KOPT-K1 (cell line): ENCODE results near the gene SMG1.
"Not testable (repeated sequence)": the region's sequence is repeated elsewhere in the genome, so short reads cannot be mapped to it uniquely, and the experiment has no call there.

ENCODE experiments used
- H3K27ac ChIP-seq: fragments of 200-600 bp; sonication (generic); 2 replicates; pipeline ENCODE4 v1.5.1; 2016; ENCODE audit warnings: antibody characterized with exemption, mild to moderate bottlenecking, low read depth, low read length; ENCODE audit not compliant: poor library complexity, severe bottlenecking
- H3K36me3 ChIP-seq: fragments of 200-600 bp; sonication (generic); 2 replicates; pipeline ENCODE4 v1.5.1; 2017; ENCODE audit warnings: antibody characterized with exemption, mild to moderate bottlenecking, low read length, moderate library complexity; ENCODE audit not compliant: insufficient read depth
- H3K9me3 ChIP-seq: fragments of 200-600 bp; sonication (generic); 2 replicates; pipeline ENCODE4 v1.5.1; 2017; ENCODE audit warnings: antibody characterized with exemption, low read length, mild to moderate bottlenecking; ENCODE audit not compliant: insufficient read depth, poor library complexity, severe bottlenecking

SMG1 gene

GRCh38 chr16:18782697-18783429 is 143.3 kb downstream of the SMG1 start:
- Histone ChIP-seq H3K27ac (no peak overlapping the region), H3K9me3 (no peaks in the 10 kb centered on the region), H3K36me3 (peaks cover 60% of the 10 kb centered on the region)

GRCh38 chr16:18781232-18781631 is 145.0 kb downstream of the SMG1 start:
- not testable (repeated sequence) for H3K27ac ChIP-seq, H3K9me3 ChIP-seq
- peaks cover 44% of the 10 kb centered on the region for H3K36me3 ChIP-seq

GRCh38 chr16:18780460-18781026 is 145.7 kb downstream of the SMG1 start:
- not testable (repeated sequence) for H3K9me3 ChIP-seq, H3K27ac ChIP-seq
- peaks cover 37% of the 10 kb centered on the region for H3K36me3 ChIP-seq

- not testable (repeated sequence) for H3K27ac ChIP-seq, H3K9me3 ChIP-seq, H3K36me3 ChIP-seq
Observed at GRCh38 chr16:18777664-18778063, 148.5 kb downstream of the SMG1 start.

- not testable (repeated sequence) for H3K27ac ChIP-seq, H3K36me3 ChIP-seq, H3K9me3 ChIP-seq
Observed at GRCh38 chr16:18776334-18776733, 149.9 kb downstream of the SMG1 start.

- not testable (repeated sequence) for H3K9me3 ChIP-seq, H3K36me3 ChIP-seq, H3K27ac ChIP-seq
Observed at GRCh38 chr16:18774651-18775050, 151.6 kb downstream of the SMG1 start.

GRCh38 chr16:18772171-18772570 is 154.0 kb downstream of the SMG1 start:
- not testable (repeated sequence) for H3K36me3 ChIP-seq, H3K27ac ChIP-seq, H3K9me3 ChIP-seq

GRCh38 chr16:18770336-18770962 is 155.8 kb downstream of the SMG1 start:
- not testable (repeated sequence) for H3K9me3 ChIP-seq, H3K36me3 ChIP-seq, H3K27ac ChIP-seq

GRCh38 chr16:18767217-18767616 is 159.0 kb downstream of the SMG1 start:
- H3K27ac ChIP-seq, H3K9me3 ChIP-seq, H3K36me3 ChIP-seq: not testable (repeated sequence)

- H3K9me3 ChIP-seq, H3K36me3 ChIP-seq, H3K27ac ChIP-seq: not testable (repeated sequence)
Observed at GRCh38 chr16:18762713-18763112, 163.5 kb downstream of the SMG1 start.

- H3K36me3 ChIP-seq, H3K27ac ChIP-seq, H3K9me3 ChIP-seq: not testable (repeated sequence)
Observed at GRCh38 chr16:18759598-18760520, 166.3 kb downstream of the SMG1 start.

GRCh38 chr16:18757960-18758660 is 168.1 kb downstream of the SMG1 start:
- H3K36me3 ChIP-seq, H3K27ac ChIP-seq, H3K9me3 ChIP-seq: not testable (repeated sequence)

GRCh38 chr16:18756639-18757038 is 169.6 kb downstream of the SMG1 start:
- H3K36me3 ChIP-seq, H3K27ac ChIP-seq, H3K9me3 ChIP-seq: not testable (repeated sequence)
